Measurements from ENCODE around the gene PPM1G.
A peak's percentile ranks its signal among the peaks of the same experiment; 100 is the strongest.

Gene PPM1G

GRCh38 chr2:27412419-27413152, 3.2 kb upstream of the PPM1G start:
- no peak for DNase-seq (ENCODE audit: low read depth)

- DNase-seq (ENCODE audit: low read depth) = no peak
These were observed 630 bp downstream of the PPM1G start for GRCh38 chr2:27408601-27409320.

- DNase-seq (ENCODE audit: low read depth) = no peak
These were observed 1.4 kb downstream of the PPM1G start for GRCh38 chr2:27407798-27408491.

- DNase-seq (ENCODE audit: low read depth) = no peak
These were observed 8.8 kb downstream of the PPM1G start for GRCh38 chr2:27400348-27401135.

- DNase-seq (ENCODE audit: low read depth) = no peak
These were observed 10.4 kb downstream of the PPM1G start for GRCh38 chr2:27398962-27399361.

- DNase-seq (ENCODE audit: low read depth) = no peak
These were observed 16.2 kb downstream of the PPM1G start for GRCh38 chr2:27393225-27393624.

- DNase-seq (ENCODE audit: low read depth) = no peak
These were observed 18.3 kb downstream of the PPM1G start for GRCh38 chr2:27390822-27391679.

- no peak for DNase-seq (ENCODE audit: low read depth)
These were observed 27.7 kb downstream of the PPM1G start for GRCh38 chr2:27381577-27382181.

- peak; percentile 72 for DNase-seq (ENCODE audit: low read depth)
These were observed 28.5 kb downstream of the PPM1G start, which contains the start of gene ZNF513 for GRCh38 chr2:27380626-27381545. Gene ZNF513, minus strand, starts transcription at chr2:27380734. Its CDS starts 208 bp downstream, at chr2:27380526.

GRCh38 chr2:27379836-27380625, 29.4 kb downstream of the PPM1G start:
- no peak for DNase-seq (ENCODE audit: low read depth)

- no peak for DNase-seq (ENCODE audit: low read depth)
These were observed 30.0 kb downstream of the PPM1G start for GRCh38 chr2:27379383-27379835.

- no peak for DNase-seq (ENCODE audit: low read depth)
These were observed 30.5 kb downstream of the PPM1G start for GRCh38 chr2:27378809-27379290.

- DNase-seq (ENCODE audit: low read depth) = no peak
These were observed 31.1 kb downstream of the PPM1G start for GRCh38 chr2:27378096-27378808.

- no peak for DNase-seq (ENCODE audit: low read depth)
These were observed 31.7 kb downstream of the PPM1G start for GRCh38 chr2:27377618-27378095.

GRCh38 chr2:27376866-27377617, 32.3 kb downstream of the PPM1G start:
- DNase-seq (ENCODE audit: low read depth) = no peak

- no peak for DNase-seq (ENCODE audit: low read depth)
These were observed 33.1 kb downstream of the PPM1G start for GRCh38 chr2:27376151-27376865.

Measured in non-pigmented ciliary epithelial cell (primary cell).